Loucy (cell line): ENCODE results near the gene MUC5B.

ENCODE experiments used
- H2AFZ ChIP-seq: fragments of 200-600 bp; sonication (generic); 2 replicates; pipeline ENCODE4 v1.6.0; 2016; ENCODE audit warnings: antibody characterized with exemption, mild to moderate bottlenecking, low read length, moderate library complexity
- H3F3A ChIP-seq: fragments of 200-600 bp; 2 replicates; pipeline ENCODE4 v1.6.0; 2016; ENCODE audit warnings: antibody characterized with exemption, low read depth, mild to moderate bottlenecking
- H3K27me3 ChIP-seq: fragments of 200-600 bp; sonication (generic); 2 replicates; pipeline ENCODE4 v1.6.1; 2014; ENCODE audit warnings: low read length, mild to moderate bottlenecking; ENCODE audit not compliant: insufficient read depth, poor library complexity, severe bottlenecking
- H3K36me3 ChIP-seq: fragments of 200-600 bp; sonication (generic); 2 replicates; pipeline ENCODE4 v1.6.1; 2016; ENCODE audit warnings: low read length; ENCODE audit not compliant: insufficient read depth
- H3K4me1 ChIP-seq: fragments of 200-600 bp; sonication (generic); 2 replicates; pipeline ENCODE4 v1.5.1; 2014; ENCODE audit warnings: low read length, mild to moderate bottlenecking; ENCODE audit not compliant: insufficient read depth, poor library complexity, severe bottlenecking
- H3K4me2 ChIP-seq: fragments of 200-600 bp; sonication (generic); 2 replicates; pipeline ENCODE4 v1.6.0; 2014; ENCODE audit warnings: antibody characterized with exemption, low read length, low read depth, mild to moderate bottlenecking; ENCODE audit not compliant: poor library complexity, severe bottlenecking
- H3K4me3 ChIP-seq: fragments of 200-600 bp; sonication (generic); 2 replicates; pipeline ENCODE4 v1.5.1; 2014; ENCODE audit warnings: low read length, mild to moderate bottlenecking, mixed read lengths; ENCODE audit not compliant: poor library complexity, severe bottlenecking
- H3K79me2 ChIP-seq: fragments of 200-600 bp; sonication (generic); 2 replicates; pipeline ENCODE4 v1.6.1; 2014; ENCODE audit warnings: low read length; ENCODE audit not compliant: insufficient read depth
- H3K9ac ChIP-seq: fragments of 200-600 bp; sonication (generic); 2 replicates; pipeline ENCODE4 v1.6.0; 2014; ENCODE audit warnings: mild to moderate bottlenecking, low read depth, low read length, moderate library complexity; ENCODE audit not compliant: poor library complexity, severe bottlenecking
- H3K9me2 ChIP-seq: fragments of 200-600 bp; sonication (generic); replicated peaks from 2 replicates; pipeline ENCODE4 v1.6.1; 2016; ENCODE audit warnings: low read depth, low read length, mixed read lengths
- H3K9me3 ChIP-seq: fragments of 200-600 bp; sonication (generic); 2 replicates; pipeline ENCODE4 v1.6.1; 2014; ENCODE audit warnings: mild to moderate bottlenecking, antibody characterized with exemption, low read length, low read depth; ENCODE audit not compliant: insufficient read depth
- H4K20me1 ChIP-seq: fragments of 200-600 bp; sonication (generic); 2 replicates; pipeline ENCODE4 v1.6.0; 2014; ENCODE audit warnings: antibody characterized with exemption, low read length, mild to moderate bottlenecking; ENCODE audit not compliant: insufficient read depth, poor library complexity, severe bottlenecking
- EZH2phosphoT487 ChIP-seq: fragments of 200-600 bp; IDR thresholded peaks from 2 replicates; pipeline ENCODE4 v1.6.1; 2018; ENCODE audit warnings: antibody characterized with exemption, mild to moderate bottlenecking, moderate library complexity, borderline replicate concordance
- TF ChIP-seq, protein P1 (sequence below): fragments of 200-600 bp; sonication (generic); conservative IDR thresholded peaks from 2 replicates; pipeline ENCODE4 v1.5.1; 2014; ENCODE audit warnings: mild to moderate bottlenecking, antibody characterized with exemption, low read length

Gene MUC5B

DNA sequence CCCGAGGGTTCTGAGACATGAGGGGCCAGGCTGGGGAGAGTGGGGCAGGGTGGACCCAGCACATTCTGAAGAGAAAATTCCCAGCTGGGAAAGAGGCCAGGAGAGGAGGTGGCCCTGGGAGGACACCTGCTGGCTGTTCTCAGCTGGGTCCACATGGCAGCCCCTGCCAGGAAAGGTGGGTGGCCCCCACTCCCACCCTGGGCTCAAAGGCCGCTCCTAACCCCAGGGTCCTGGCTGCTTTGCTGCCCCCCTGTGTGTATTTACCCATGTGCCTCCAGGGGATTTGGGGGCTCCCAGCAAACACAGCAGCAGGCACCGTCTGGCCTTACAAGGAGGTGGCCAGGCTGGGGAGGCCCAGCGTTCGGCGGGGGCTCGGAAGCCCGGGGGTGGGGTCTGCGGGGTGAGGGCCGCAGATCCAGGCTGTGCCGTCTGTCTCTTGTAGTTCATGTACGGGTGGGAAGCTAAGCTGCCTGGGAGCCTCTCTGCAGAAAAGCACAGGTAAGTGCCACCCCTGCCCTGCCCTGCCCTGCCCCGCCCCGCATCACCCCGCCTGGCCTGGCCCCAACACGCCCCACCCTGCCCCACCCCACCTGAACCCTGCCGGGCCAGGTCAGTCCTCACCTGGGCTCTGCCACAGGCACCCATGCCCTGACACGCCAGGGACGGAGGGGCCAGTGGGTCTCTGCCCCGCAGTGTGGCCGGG, 10.6 kb downstream of the MUC5B start:
- TF ChIP-seq, protein P1, sequence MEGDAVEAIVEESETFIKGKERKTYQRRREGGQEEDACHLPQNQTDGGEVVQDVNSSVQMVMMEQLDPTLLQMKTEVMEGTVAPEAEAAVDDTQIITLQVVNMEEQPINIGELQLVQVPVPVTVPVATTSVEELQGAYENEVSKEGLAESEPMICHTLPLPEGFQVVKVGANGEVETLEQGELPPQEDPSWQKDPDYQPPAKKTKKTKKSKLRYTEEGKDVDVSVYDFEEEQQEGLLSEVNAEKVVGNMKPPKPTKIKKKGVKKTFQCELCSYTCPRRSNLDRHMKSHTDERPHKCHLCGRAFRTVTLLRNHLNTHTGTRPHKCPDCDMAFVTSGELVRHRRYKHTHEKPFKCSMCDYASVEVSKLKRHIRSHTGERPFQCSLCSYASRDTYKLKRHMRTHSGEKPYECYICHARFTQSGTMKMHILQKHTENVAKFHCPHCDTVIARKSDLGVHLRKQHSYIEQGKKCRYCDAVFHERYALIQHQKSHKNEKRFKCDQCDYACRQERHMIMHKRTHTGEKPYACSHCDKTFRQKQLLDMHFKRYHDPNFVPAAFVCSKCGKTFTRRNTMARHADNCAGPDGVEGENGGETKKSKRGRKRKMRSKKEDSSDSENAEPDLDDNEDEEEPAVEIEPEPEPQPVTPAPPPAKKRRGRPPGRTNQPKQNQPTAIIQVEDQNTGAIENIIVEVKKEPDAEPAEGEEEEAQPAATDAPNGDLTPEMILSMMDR, result no peak
- no peak for TF ChIP-seq EZH2phosphoT487
- Histone ChIP-seq H4K20me1 (no peaks in the 10 kb centered on the region), H3K4me3 (no peak overlapping the region), H3K27me3 (no peaks in the 10 kb centered on the region), H3K9ac (no peak overlapping the region), H3K4me1 (no peaks in the 10 kb centered on the region), H3K79me2 (no peaks in the 10 kb centered on the region), H3K36me3 (no peaks in the 10 kb centered on the region), H3K9me2 (no peaks in the 10 kb centered on the region), H2AFZ (no peak overlapping the region), H3K9me3 (peaks cover 11% of the 10 kb centered on the region; the same call in 1 of the 2 replicates), H3F3A (no peaks in the 10 kb centered on the region), H3K4me2 (no peak overlapping the region)

DNA sequence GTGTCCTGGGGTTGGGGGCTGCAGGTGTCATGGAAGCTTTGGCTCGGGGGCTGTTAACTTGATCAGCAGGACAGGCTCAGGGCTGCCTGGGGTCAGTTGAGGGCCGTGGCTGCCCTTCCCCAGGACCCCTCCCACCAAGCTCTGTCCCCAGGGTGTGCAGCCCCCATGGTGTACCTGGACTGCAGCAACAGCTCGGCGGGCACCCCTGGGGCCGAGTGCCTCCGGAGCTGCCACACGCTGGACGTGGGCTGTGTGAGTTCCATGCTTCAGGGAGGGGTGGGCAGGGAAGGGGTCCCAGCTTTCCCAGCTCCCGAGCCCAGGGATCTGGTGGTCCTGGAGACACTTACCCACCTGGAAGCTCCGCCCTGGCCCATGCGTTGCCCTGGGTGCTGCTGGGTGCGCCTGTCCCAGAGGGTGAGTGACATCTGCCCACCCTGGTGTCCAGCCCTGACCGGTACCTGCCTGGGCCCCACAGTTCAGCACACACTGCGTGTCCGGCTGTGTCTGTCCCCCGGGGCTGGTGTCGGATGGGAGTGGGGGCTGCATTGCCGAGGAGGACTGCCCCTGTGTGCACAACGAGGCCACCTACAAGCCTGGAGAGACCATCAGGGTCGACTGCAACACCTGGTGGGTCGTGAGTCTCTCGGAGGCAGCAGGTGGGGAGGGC, 11.3 kb downstream of the MUC5B start:
- H4K20me1 ChIP-seq, result no peaks in the 10 kb centered on the region
- no peaks in the 10 kb centered on the region for H3K4me1 ChIP-seq
- no peaks in the 10 kb centered on the region for H3K79me2 ChIP-seq
- no peaks in the 10 kb centered on the region for H3K9me2 ChIP-seq
- peaks cover 11% of the 10 kb centered on the region; the same call in 1 of the 2 replicates for H3K9me3 ChIP-seq
- H3K4me3 ChIP-seq, result no peak overlapping the region
- no peak overlapping the region for H3K4me2 ChIP-seq
- no peak overlapping the region for H2AFZ ChIP-seq
- no peaks in the 10 kb centered on the region for H3K27me3 ChIP-seq
- TF ChIP-seq EZH2phosphoT487, result no peak
- TF ChIP-seq, protein P1, result no peak
- H3K36me3 ChIP-seq, result no peaks in the 10 kb centered on the region
- H3K9ac ChIP-seq, result no peak overlapping the region
- no peaks in the 10 kb centered on the region for H3F3A ChIP-seq

DNA sequence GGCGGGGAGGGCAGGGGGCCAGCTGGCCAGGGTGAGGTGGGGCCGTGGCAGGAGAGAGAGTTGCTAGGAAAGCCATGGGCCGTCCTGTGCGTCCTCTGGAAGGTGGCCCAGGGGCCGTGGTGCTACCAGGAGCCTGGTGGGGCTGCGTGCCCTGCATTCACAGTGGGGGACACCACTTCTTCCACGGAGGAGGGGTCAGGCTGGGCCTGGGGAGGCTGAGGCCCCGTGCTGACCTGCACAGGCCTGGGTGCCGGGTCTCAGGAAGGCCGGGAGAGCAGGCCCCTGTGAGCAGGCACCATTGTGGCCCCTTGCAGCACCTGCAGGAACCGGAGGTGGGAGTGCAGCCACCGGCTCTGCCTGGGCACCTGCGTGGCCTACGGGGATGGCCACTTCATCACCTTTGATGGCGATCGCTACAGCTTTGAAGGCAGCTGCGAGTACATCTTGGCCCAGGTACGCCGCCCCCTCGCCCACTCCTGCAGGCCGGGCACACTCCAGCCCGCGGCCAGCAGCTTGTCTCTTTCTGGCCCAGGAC, 12.0 kb downstream of the MUC5B start:
- H3K4me2 ChIP-seq, result no peak overlapping the region
- no peaks in the 10 kb centered on the region for H3K4me1 ChIP-seq
- H3K27me3 ChIP-seq, result no peaks in the 10 kb centered on the region
- H3K36me3 ChIP-seq, result no peaks in the 10 kb centered on the region
- no peak for TF ChIP-seq EZH2phosphoT487
- TF ChIP-seq, protein P1, result no peak
- no peaks in the 10 kb centered on the region for H3K9me2 ChIP-seq
- H3K9ac ChIP-seq, result no peak overlapping the region
- H2AFZ ChIP-seq, result no peak overlapping the region
- H3K9me3 ChIP-seq, result peaks cover 11% of the 10 kb centered on the region; the same call in 1 of the 2 replicates
- no peaks in the 10 kb centered on the region for H4K20me1 ChIP-seq
- H3K4me3 ChIP-seq, result no peak overlapping the region
- H3K79me2 ChIP-seq, result no peaks in the 10 kb centered on the region
- H3F3A ChIP-seq, result no peaks in the 10 kb centered on the region
